ENCODE measurements around the gene GAS2.

GAS2 gene

GRCh38 chr11:22674470-22675439 is 8.3 kb downstream of the GAS2 start:
- DNase-seq: no peak

- no peak for DNase-seq
Measured at GRCh38 chr11:22677153-22677903, 10.9 kb downstream of the GAS2 start.

- no peak for DNase-seq
Measured at GRCh38 chr11:22680628-22681027, 14.2 kb downstream of the GAS2 start.

GRCh38 chr11:22681281-22681812 is 14.9 kb downstream of the GAS2 start:
- DNase-seq: no peak

GRCh38 chr11:22684082-22684481 is 17.7 kb downstream of the GAS2 start:
- DNase-seq: no peak

GRCh38 chr11:22685111-22685510 is 18.7 kb downstream of the GAS2 start:
- DNase-seq: no peak

- no peak for DNase-seq
Measured at GRCh38 chr11:22688914-22689313, 22.5 kb downstream of the GAS2 start.

GRCh38 chr11:22690257-22690656 is 23.8 kb downstream of the GAS2 start:
- DNase-seq: no peak

- no peak for DNase-seq
Measured at GRCh38 chr11:22690871-22691270, 24.5 kb downstream of the GAS2 start.

GRCh38 chr11:22699388-22699787 is 33.0 kb downstream of the GAS2 start:
- DNase-seq: no peak

GRCh38 chr11:22702031-22702430 is 35.6 kb downstream of the GAS2 start:
- no peak for DNase-seq

GRCh38 chr11:22703040-22703439 is 36.6 kb downstream of the GAS2 start:
- no peak for DNase-seq

- DNase-seq: no peak
Measured at GRCh38 chr11:22703591-22703990, 37.2 kb downstream of the GAS2 start.

GRCh38 chr11:22707119-22707899 is 40.9 kb downstream of the GAS2 start:
- no peak for DNase-seq

GRCh38 chr11:22711071-22711770 is 44.8 kb downstream of the GAS2 start:
- no peak for DNase-seq

- DNase-seq: no peak
Measured at GRCh38 chr11:22711880-22712279, 45.5 kb downstream of the GAS2 start.

GRCh38 chr11:22713336-22713735 is 46.9 kb downstream of the GAS2 start:
- no peak for DNase-seq

- DNase-seq: no peak
Measured at GRCh38 chr11:22715971-22716370, 49.6 kb downstream of the GAS2 start.

GRCh38 chr11:22720457-22720856 is 54.0 kb downstream of the GAS2 start:
- no peak for DNase-seq

- no peak for DNase-seq
Measured at GRCh38 chr11:22723274-22723673, 56.9 kb downstream of the GAS2 start.

GRCh38 chr11:22725079-22725478 is 58.7 kb downstream of the GAS2 start:
- DNase-seq: no peak
